ENCODE data around the gene TRAPPC4.
"Not testable (repeated sequence)": the region's sequence is repeated elsewhere in the genome, so short reads cannot be mapped to it uniquely, and the experiment has no call there.

The TRAPPC4 gene

DNA sequence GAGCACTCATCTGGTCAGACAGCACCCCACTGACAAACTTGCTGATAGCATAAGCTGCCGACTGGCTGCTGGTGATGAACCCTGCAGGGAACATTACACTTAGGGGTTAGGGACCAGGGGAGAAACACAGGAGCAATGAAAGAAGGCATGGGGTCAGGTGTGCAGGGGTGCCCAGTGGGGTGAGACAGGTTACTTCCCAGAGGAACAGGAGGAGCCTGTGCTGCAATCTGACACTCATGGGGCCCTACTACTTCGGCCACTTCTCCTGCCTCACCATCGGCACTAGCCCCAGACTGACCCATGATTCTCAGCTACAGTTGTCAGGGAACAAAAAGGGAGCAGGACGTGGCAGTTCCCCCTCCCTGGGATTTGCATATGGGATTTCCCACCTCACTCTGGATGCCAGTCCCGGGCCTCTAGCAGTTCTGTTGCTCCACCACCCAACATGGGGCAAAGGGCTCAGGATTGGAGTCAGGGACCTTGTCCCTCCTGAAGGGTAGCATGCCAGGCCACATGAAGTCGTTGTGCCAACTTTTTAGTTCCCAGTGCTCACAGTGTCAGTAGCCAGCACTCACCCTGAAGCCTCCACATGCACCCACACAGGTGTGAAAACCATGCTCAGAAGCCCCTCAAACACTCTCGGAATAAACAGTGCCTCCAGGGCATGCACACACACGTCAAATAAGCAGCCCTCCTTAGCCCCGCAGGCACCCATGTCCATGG is 9.9 kb downstream of the TRAPPC4 start:
- in situ Hi-C loops (cut with MboI; ENCODE audit: low sequenced_read_pairs, unreplicated experiment): no loop called here
- no peak for DNase-seq (ENCODE audit: low spot score)
- TF ChIP-seq, protein P1, sequence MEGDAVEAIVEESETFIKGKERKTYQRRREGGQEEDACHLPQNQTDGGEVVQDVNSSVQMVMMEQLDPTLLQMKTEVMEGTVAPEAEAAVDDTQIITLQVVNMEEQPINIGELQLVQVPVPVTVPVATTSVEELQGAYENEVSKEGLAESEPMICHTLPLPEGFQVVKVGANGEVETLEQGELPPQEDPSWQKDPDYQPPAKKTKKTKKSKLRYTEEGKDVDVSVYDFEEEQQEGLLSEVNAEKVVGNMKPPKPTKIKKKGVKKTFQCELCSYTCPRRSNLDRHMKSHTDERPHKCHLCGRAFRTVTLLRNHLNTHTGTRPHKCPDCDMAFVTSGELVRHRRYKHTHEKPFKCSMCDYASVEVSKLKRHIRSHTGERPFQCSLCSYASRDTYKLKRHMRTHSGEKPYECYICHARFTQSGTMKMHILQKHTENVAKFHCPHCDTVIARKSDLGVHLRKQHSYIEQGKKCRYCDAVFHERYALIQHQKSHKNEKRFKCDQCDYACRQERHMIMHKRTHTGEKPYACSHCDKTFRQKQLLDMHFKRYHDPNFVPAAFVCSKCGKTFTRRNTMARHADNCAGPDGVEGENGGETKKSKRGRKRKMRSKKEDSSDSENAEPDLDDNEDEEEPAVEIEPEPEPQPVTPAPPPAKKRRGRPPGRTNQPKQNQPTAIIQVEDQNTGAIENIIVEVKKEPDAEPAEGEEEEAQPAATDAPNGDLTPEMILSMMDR (IDR thresholded peaks at IDR 0.05; ENCODE audit: borderline replicate concordance, control extremely low read depth, extremely low read depth, insufficient read depth, missing control alignments): no peak

DNA sequence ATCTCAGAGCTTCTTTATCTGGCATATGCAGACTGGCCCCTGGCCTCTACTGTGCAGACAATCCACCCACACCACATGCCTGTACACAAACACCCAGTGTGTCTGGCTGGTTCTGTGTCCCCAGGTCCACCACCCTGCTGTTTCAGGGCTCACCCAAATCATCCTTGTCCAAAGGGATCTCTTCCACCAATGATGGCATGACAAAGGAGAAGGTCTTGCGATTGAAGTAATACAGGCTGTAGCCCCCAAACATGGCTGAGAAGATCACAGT is 10.4 kb downstream of the TRAPPC4 start:
- in situ Hi-C loops (cut with MboI; ENCODE audit: low sequenced_read_pairs, unreplicated experiment): no loop called here
- no peak for DNase-seq (ENCODE audit: low spot score)
- TF ChIP-seq, protein P1 (IDR thresholded peaks at IDR 0.05; ENCODE audit: borderline replicate concordance, control extremely low read depth, extremely low read depth, insufficient read depth, missing control alignments): no peak

DNA sequence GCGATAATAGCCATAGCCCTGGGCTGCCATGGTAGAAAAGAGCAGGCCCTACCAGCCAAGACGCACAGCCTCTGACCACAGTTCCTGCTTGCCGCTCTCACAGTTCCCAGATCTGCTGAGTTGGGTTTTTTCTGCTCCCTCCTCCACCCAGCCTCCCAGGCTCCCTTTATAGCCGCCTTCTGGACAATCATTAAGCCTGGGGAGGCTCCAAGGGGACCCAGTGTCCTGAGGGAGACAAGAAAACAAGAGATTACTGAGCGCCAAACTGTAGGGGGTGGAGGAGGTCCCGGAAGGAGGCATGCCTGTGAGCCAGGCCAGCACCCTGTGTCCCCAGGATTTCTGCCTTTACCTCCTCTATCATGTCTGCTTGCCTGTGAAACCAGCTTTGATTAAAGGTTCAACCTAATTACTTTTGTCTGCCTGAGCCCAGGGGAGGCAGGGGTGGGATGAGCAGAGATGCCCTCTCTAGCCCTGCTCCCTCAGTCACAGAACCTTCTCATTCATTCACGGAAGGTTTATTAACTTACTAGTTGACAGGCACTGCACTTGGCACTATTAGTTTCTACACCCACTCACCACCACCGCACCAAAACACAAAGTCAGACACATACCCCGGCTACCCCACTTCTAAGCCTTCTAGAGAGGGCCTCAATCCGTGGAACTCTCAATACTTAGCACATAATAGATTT is 10.9 kb downstream of the TRAPPC4 start:
- TF ChIP-seq, protein P1 (IDR thresholded peaks at IDR 0.05; ENCODE audit: borderline replicate concordance, control extremely low read depth, extremely low read depth, insufficient read depth, missing control alignments): no peak
- DNase-seq (ENCODE audit: low spot score): peak; percentile 51
- in situ Hi-C loops (cut with MboI; ENCODE audit: low sequenced_read_pairs, unreplicated experiment): no loop called here

DNA sequence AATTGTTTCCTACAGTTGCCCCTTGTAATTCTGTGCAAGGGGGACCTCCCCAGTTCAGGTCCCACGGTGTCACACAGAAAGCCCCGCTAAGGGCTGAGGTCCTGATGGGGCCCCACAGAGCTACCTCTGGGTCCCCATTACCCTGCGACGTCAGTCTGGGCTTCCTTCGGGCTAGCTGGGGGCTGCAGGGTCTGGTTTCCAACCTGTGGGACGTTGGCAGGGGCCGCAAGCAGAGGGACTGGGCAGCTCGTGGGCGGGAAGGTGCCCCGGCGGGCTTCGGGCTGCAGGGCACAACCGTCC is 11.4 kb downstream of the TRAPPC4 start:
- no peak for DNase-seq (ENCODE audit: low spot score)
- TF ChIP-seq, protein P1 (IDR thresholded peaks at IDR 0.05; ENCODE audit: borderline replicate concordance, control extremely low read depth, extremely low read depth, insufficient read depth, missing control alignments): no peak
- in situ Hi-C loops (cut with MboI; ENCODE audit: low sequenced_read_pairs, unreplicated experiment): no loop called here

DNA sequence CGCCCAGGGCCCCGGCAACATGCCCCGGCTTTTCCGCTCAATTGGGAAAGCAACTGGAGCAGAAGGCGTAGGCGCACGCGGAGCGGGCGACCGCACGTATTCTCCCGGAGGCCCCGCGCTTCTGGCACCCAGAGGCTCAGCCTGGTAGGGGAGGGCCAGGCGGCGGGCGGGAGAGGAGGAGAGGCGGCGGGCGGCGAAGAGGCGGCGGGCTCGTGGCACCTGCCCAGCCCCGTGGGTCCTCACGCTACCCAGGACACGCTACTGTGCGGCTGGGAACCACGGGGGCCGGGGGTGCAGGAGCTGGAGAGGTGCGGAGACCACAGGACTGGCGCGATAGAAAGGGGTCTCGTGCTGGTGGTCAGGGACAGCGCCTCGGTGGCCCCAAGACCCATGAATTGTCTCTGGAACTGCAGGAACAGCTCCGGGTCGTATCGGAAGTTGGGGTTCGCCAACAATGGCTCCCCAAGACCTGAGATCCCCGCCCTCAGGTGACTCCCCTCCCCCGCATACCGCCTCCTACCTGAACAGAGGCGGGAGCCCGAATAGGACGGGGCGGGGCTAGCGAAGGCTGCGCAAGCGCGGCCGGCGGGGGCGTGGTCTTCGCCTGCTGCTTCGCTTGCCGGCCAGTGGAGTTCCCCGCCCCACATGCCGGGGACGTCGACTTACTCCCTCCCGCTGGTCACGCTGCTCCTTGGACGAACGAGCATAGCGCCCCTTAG is 11.9 kb downstream of the TRAPPC4 start, which contains the start of gene SLC37A4:
SLC37A4 (minus strand) TSS at position 549 of the 719 bp plus-strand sequence.
- in situ Hi-C loops (cut with MboI; ENCODE audit: low sequenced_read_pairs, unreplicated experiment): no loop called here
- DNase-seq (ENCODE audit: low spot score): peak; percentile 99
- TF ChIP-seq, protein P1 (IDR thresholded peaks at IDR 0.05; ENCODE audit: borderline replicate concordance, control extremely low read depth, extremely low read depth, insufficient read depth, missing control alignments): peak; percentile 95

DNA sequence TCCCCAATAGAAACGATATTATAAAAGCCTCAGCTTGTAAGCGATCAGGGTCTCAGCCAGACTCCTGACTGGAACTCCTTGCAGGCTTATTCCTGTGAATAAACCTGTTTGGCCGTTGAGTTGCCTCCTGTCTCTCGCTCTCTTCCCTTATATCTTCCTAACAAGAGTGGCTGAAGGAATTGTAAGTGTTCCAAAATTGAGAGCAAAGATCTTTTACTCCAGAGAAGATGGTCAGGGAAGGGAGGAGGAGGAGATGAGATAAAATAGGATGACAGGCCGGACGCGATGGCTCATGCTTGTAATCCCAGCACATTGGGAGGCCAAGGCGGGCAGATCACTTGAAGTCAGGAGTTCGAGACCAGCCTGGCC is 13.3 kb downstream of the TRAPPC4 start:
- no peak for DNase-seq (ENCODE audit: low spot score)
- in situ Hi-C loops (cut with MboI; ENCODE audit: low sequenced_read_pairs, unreplicated experiment): no loop called here
- TF ChIP-seq, protein P1 (IDR thresholded peaks at IDR 0.05; ENCODE audit: borderline replicate concordance, control extremely low read depth, extremely low read depth, insufficient read depth, missing control alignments): no peak

DNA sequence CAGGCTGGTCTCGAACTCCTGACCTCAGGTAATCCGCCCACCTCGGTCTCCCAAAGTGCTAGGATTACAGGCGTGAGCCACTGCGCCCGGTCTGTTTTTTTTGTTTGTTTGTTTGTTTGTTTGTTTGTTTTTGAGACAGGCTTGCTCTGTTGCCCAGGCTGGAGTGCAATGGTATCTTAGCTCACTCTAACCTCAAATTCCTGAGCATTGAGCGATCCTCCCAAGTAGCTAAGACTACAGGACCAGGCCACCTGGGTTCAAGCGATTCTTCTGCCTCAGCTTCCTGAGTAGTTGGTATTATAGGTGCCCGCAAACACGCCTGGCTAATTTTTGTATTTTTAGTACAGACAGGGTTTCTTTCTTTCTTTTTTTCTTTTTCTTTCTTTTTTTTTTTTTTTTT is 14.9 kb downstream of the TRAPPC4 start:
- in situ Hi-C loops (cut with MboI; ENCODE audit: low sequenced_read_pairs, unreplicated experiment); DNase-seq (ENCODE audit: low spot score): not testable (repeated sequence)
